ENCODE results near the gene EMC7.

- TF ChIP-seq CTCF (conservative IDR thresholded peaks at IDR 0.05; ENCODE audit: low read depth, low read length), result no peak
- TF ChIP-seq EZH2phosphoT487 (IDR thresholded peaks at IDR 0.05; ENCODE audit: borderline replicate concordance, low read length), result no peak
Observed at GRCh38 chr15:34106423-34106822, 4.8 kb upstream of the EMC7 start.

Data from PC-3 (cell line).